ENCODE results near the gene KCNH8.
"Not testable (repeated sequence)": the region's sequence is repeated elsewhere in the genome, so short reads cannot be mapped to it uniquely, and the experiment has no call there.

The KCNH8 gene

DNA sequence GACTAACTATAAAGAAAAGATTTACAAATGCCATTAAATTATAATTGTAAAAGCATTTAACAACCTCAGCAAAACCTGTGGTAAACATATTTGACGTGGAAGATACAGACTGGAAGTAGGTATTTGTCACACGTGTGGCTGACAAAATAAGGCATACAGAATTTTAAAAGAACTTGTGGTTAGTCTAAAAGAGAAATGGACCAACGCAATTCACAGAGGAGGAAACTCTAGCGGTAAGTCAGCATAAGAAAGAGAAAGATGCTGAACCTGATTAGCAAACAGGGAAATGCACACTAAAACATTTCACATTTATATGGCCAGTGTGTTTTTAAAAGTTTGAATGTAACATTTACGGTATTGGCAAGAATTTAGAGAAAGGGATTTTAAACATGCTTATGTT lies 35.3 kb downstream of the KCNH8 start:
- no peak for DNase-seq

DNA sequence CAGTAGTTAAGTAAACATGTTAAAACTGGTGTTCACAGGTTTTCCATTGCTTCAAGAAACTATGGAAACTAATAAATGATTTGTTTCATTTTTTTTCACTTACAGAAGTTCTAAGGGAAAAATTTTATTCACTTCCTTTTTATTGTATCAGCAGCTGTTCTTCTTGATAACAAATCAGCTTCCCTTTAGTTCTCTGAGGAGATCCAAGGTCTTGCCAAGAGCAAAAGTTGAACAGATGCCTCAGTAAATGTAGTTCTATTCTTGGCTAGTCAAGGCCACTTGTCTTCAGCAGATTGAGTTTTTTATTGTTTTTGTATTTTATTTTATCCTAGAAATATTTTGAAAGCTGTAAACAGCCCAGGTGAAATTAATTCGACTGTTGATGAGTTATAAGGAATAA lies 41.8 kb downstream of the KCNH8 start:
- DNase-seq = no peak

DNA sequence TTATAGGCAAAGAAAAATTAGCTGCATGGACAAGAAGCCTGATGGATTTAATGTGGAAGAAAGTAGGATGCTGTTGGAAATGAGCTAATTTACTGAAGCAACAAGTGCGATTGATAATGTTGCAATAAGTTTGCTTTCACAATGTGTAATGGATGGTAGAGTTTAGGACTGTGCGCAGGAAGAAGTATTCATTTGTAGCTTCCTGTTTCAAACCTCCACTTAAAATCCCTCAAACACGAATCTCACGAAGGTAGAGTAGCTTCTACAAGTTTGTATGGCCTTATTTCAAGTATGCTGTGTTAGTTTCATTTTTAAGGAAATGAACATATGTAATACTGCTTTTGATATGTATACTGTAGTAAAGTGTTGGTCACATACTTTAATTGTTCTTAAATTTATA lies 42.3 kb downstream of the KCNH8 start:
- DNase-seq = no peak

DNA sequence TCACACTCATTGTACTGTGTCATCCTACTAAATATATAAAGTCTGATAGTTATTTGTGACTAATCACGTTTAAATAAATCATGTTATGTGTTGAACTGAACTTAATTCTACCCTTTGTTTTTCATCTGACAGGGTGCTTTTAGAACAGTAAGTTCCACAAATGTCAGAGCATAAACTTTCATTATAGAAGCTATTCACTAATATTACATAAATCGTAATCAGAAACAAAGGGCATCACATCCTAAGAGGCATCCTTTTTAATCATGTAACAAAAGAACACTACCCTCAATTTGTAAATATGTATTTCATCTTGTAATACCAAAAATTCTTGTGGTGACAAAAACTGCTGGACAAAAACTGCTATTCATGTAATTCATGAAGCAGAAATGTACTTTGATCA lies 50.8 kb downstream of the KCNH8 start:
- DNase-seq = no peak

DNA sequence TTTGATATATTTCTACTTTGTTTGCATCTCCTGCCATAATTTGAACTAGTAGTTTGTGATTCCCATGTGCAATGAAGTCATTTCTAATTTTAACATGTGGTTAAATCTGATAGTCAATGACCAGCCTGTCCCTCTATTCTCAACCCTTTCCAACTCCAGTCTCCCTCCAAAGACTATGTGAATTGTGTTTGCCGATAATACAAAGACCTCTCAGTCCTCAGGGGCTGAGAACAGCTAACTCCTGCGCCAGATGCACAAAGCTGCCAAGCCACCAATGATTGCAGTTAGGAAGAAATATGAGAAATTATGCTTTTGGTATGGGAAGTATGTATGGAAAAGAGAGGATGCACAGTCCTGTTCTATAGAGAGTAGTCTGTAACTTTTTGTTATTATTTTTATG lies 54.0 kb downstream of the KCNH8 start:
- DNase-seq = no peak

DNA sequence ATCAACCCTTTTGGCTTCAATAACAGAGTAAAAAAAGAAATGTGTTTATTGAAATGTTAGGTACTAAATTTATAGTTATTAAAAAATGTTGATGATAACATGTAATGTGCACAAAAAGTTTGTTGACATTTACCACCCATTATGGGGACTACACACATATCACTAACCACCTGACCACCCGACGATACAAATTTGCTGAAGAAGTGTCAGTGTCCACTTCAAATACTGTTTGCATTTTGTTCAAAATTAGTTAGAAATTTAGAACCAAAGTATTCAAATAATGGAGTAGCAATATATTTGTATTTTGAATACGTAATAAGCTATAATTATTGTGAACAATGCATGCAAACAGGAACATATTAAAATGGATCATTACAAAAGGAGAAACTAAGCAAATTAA lies 54.4 kb downstream of the KCNH8 start:
- no peak for DNase-seq

DNA sequence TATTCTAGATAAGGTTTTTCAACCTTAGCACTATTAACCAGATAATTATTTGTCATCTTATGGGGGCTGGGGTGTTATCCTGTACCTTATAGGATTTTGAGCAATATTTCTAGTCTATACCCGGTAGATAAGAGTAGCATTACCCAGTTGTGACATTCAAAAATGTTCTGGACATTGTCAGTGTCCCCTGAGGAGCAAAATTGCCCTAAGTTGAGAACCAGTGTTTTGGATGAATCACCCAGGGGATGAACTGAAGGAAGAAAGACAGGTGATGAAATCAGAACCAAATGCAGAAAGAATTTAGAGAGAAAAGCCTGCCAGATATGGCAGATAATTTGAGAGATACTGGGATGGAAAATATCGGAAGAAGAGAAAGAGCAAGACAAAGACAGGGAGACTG lies 58.2 kb downstream of the KCNH8 start:
- DNase-seq = no peak

DNA sequence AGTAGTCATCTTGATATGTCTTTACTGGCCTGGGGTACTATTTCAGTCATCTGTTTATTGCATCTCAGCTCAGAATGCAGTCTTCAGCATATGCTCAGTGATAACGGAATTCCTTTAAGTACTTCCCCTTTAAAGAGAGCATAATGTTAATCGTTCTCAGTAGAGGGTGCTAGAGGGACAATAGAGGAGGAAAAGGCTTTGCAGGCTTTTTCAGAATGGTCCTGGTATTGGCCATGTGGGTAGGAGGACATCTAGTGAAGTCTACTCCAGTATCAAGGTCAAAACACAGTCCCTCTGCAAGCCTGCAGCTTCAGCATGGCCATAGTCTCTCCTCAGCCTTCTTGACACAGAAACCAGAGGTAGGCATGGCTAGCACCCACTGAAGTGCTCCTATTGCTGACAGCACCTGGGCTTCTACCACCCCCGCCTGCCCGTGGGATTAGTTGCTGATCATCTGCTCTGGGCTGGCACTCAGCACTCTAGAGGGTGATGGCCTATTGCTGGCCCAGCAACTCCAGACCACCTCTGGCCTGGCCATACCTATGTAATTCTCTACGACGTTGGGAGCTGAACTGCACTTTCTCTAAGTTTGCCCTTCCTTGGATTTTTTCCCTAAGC lies 65.4 kb downstream of the KCNH8 start:
- no peak for DNase-seq

DNA sequence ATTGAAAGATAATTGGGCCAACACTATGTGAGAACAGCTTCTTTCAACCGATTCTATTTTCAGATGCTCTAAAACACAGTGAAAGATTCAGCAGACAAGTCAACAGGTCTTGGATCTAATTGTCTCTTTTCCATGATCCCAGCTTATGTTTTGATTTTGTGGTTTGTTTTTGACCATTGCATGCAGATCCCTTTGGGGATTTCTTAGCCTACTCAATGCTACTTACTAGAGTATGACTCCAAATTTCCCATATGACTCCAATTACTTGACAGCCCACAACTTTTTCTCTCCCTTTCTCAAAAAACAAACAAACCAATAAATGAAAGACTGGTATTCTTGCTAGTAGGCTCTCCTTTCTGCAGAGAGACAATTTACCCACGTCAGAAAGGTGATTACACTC lies 67.1 kb downstream of the KCNH8 start:
- no peak for DNase-seq

DNA sequence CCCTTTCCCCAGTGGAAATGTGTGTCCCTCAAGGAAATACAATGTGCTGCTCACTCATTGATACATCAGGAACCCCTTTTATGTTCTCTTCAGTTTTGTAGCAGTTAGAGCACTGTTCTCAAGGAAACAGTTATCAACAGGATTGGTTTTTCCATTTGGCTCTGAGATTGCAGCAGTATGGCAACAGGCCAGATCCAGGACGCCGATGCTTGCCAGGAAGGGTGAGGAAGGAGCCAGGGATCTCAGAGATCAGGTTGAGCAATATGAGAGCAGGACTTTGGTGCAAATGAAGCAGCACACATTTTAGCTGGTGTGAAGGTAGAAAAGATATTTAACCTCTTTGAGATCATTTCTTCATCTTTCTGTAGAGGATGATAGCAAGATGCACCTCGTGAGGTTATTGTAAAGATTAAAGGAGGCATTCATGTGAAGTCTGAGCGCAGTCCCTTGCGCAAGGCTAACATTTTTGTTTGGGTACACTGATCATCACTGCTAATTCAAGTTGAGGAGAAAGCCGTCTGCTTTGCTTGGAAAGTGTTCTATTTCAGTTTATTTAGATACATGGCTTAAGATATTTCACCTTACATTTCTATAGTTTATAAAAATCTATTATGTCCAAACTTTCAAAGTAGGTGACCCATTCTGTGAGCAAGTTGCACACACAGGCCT lies 68.5 kb downstream of the KCNH8 start:
- no peak for DNase-seq

DNA sequence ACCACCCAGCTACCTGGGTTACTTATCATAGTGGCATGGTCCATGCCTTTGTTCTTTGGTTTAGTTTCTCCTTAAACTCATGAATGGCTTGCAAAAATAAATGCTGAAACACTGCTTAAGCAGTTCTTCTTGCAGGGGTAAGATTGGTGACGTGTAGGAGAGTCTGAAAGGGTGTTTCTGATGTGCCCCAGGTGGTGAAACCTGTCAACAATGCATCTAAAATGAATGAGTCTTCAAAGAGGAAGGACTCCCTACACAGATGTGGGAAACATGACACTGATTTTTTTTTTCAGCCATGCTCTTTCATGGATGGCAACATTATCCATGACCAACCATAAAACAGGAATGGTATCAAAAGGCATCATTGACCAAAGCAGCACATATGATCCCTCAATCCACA lies 72.0 kb downstream of the KCNH8 start:
- no peak for DNase-seq

DNA sequence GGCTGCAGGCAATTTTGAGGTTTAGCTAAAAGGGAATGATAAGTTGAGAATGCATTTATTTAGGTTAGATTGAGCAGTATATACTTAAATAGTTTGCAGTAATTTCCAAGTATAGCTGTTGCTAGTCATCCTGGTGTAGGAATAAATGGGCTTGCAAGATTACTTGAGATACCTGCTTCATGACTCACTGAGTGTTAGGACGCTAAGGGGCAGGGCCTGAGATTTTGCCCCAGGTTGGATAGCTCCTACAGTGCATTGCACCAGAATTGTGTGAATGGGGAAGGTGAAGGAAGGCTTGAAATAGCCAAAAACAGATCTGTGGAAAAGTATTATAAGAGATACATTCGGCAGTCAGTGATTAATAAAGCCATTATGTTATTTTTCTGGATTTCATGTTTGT lies 72.8 kb downstream of the KCNH8 start:
- no peak for DNase-seq

DNA sequence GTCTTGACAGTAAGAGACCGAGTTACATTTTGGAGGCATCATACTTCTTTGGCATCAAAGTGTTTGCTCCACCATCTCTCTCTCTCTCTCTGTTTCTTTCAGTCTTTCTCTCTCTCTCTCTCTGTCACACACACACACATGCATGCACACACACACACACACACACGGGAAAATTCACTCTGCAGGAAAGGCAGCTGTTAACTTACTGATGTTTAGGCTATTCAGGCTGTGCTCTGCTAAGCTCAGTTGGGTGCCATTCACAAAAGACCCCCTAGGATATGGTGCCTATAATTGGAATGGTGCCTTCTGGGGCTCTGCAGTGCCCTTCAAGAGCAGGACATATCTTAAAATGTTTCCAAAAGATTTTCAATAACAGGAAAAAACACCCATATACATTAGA lies 78.2 kb downstream of the KCNH8 start:
- no peak for DNase-seq

DNA sequence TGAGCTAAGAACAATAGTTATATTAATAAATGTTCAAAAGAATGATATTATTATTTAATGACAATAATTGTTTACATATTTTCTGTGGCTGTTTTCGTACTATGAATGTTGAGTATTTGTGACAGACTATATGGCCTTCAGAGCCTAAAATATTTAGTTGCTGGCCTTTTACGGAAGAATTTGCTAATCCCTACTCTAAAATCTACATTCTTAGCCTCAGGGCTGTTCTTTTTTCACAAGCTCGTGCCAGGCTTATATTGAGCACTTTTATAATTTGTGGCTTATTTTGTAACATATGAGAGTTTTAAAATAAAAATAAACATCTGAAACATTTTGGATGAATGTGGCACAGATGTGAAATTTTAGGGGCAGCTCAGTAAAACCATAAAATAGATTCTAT lies 79.9 kb downstream of the KCNH8 start:
- DNase-seq = no peak

DNA sequence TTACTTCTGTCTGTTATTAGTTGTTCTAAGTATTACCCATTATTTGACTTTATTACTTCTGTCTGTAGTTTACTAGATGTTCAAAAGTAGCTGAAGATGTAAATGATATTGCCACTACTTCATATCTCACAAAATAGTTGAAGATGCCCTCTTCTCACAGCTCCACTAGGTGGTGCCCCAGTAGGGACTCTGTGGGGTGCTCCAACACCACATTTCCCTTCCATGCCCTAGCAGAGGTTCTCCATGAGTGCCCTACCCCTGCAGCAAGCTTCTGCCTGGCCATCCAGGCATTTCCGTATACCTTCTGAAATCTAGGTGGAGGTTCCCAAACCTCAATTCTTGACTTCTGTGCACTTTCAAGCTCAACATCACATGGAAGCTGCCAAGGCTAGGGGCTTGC lies 80.8 kb downstream of the KCNH8 start:
- DNase-seq = no peak

DNA sequence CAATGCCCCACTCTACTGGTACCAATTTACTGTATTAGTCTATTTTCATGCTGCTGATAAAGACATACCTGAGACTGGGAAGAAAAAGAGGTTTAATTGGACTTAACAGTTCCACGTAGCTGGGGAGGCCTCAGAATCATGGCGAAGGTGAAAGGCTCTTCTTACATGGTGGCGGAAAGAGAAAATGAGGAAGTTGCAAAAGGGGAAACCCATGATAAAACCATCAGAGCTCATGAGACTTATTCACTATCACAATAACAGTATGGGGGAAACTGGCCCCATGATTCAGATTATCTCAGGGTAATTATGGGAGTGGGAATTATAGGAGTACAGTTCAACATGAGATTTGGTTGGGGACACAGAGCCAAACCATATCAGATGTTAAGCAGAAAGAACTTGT lies 81.6 kb downstream of the KCNH8 start:
- not testable (repeated sequence) for DNase-seq

DNA sequence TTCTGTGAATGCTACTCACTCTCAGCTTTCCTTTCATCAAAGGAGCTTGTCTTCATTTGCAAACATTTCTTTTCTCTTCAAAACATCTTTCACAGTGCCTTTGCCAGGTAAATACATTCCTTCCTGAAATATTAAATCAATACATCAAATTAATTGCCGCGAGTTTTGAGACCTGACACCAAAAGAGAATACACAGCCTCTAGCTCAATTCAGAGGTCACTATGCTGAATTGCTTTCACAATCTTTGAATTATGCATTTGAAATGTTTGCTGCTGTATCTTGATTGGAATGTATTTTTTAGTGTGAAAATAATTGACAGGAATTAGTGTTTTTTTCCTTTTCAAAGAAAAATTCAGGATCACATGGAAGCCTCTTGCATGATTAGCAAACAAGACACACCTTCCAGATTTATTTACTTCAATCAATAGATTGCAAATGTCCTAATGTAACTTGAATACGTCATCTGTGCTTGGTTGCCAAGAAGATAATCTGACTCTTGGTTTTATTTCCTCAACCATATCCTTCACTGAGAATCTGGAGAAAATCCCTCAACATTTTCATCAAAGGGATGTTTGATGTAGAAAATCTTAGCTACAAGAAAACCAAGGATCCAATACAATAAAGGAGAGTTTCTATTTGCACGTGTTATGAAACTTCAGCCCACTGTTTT lies 83.6 kb downstream of the KCNH8 start:
- no peak for DNase-seq

DNA sequence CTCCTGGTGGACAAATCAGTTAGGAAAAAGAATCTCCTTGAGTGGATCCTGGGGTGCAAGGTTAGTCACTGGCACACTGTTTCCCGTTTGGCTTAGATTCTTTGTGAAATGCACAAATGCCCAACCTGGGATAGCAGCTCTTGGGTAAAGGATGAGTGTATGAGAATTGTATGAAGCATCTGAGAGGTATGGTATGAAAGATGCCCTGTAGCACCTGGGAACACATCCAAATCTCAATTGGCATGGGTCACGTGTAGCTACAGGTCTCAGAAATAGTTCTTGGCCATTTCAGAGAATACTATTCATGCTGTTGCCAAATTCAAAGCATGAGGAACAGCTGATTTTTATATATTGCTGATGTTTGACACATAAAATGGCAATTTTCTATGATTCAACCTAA lies 84.3 kb downstream of the KCNH8 start:
- no peak for DNase-seq

DNA sequence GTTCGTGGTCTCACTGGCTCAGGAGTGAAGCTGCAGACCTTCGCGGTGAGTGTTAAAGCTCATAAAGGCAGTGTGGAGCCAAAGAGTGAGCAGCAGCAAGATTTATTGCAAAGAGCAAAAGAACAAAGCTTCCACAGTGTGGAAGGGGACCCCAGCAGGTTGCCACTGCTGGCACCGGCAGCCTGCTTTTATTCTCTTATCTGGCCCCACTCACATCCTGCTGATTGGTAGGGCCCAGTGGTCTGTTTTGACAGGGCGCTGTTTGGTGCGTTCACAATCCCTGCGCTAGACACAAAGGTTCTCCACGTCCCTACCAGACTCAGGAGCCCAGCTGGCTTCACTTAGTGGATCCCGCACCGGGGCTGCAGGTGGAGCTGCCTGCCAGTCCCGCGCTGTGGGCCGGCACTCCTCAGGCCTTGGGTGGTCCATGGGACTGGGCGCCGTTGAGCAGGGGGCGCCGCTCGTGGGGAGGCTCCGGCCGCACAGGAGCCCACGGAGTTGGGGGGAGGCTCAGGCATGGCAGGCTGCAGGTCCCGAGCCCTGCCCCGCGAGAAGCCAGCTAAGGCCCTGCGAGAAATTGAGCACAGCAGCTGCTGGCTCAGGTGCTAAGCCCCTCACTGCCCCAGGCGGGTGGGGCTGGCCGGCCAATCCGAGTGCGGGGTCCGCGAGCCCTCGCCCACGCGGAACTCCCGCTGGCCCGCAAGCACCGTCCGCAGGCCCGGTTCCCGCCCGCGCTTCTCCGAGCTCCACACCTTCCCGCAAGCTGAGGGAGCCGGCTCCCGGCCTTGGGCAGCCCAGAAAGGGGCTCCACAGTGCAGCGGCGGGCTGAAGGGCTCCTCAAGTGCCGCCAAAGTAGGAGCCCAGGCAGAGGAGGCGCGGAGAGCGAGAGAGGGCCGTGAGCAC lies 85.8 kb downstream of the KCNH8 start:
- DNase-seq = not testable (repeated sequence)

DNA sequence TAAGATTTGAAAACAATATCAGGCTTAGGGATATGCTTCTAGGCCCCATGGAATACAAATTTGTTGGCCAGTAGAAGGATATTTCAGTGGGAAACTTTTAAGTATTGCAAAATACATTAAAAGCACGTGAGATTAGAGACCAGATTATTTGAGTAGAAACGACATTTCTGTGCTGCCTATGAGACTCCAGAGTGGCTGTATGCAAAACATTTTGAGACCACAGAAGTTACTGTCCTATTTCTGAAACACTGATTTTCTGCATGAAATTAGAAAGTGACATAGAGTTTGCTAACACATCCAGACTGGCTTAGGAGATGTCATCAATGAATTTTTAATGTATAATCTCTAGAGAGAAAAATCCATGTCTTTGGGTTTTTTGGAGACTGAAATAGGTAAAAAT lies 99.8 kb downstream of the KCNH8 start:
- DNase-seq = no peak

DNA sequence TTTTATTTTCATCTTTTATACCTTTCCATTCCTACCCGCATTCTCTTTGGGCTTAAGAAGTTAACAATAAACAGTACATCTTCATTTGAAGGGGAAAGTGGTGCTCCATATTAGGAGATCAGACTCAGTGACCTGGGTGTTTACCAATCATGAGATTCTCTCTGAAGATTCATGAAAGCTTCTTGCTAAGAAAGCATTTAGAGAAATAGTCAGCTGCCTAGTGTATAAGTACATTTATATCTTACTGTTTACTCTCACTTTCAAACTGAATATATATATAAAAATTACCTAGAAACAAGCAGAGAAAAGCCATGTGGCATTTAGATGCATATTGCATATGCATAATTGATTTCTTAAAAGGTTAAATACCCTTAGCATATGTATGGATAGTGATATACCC lies 100.5 kb downstream of the KCNH8 start:
- no peak for DNase-seq

DNA sequence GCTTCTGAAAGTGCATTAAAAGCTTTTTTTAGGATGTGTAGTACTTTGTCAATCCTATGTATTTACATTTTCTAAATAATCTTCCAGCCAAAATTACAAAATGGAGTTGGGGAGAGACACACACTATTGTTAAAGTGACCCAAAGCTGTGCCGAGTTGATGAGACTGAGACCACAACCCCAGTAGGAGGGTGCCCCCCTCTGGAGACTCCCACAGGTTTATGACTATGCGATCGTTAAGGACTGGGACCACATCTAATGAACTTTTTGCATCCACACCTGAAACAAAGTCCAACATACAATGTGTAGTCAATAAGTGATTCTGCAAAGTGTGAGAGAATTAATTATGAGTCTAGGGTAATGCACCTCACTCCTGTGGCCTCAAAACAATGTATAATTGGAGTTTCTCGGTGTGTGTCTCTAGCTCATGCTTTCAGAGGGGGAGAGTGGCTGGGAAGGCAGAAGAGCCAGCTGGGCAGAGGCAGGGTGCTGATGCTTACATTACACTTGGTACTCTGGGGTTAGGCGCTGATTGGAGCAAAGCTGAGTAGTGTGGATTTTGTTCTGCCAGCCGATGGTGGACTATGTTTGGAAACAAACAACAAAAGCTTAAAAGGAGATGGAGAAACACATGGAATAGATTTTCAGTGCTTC lies 102.8 kb downstream of the KCNH8 start:
- DNase-seq = no peak

DNA sequence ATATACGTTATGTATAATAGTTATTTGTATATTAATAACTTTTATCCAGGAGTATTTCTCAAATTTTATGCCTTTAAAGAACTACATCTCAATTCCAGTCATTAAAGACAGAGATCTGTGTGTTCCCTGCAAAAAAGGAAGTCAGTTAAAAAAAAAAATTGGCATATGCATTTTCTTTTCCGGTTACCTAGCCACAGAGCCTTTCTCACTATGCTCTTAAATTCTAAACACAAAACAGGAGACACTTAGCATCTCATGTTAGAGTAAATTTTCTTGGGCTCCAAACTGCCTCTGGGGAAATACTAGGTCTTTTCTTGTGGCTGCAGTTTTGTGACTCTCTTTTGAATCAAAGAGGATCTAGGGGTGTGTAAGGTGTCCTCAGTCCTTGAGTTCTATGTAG lies 105.9 kb downstream of the KCNH8 start:
- no peak for DNase-seq
